ENCODE results near the gene BEST2.

Gene BEST2

GRCh38 chr19:12802267-12803106 lies 50.9 kb downstream of the BEST2 start:
- DNase-seq: no peak

DNA sequence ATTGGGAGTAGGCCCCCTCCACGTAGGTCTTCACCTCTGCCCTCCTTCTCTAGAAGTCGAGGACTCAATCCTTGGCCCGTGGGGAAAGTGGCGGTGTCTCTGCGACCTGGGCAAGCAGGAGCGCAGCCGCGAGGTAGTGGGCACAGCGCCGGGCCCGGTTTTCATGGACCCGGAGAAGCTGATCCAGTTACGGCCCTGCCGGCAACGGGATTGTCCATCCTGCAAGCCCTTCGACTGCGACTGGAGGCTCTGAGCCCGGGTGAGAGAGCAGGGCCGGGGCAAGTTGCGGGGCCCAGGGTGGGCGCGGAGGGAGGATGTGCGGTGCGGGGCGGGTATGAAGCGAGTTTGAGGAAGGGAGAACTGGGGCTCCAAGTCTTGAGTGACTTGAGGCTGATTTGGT lies 52.5 kb downstream of the BEST2 start:
- no peak for DNase-seq

GRCh38 chr19:12806242-12807081 lies 54.9 kb downstream of the BEST2 start, which contains the start of gene RNASEH2A:
Gene RNASEH2A, plus strand, starts transcription at chr19:12806584. Its CDS starts 90 bp downstream, at chr19:12806674.
- peak; percentile 67 to 74 for DNase-seq
